Adrenal gland (tissue), 5 donors: ENCODE results near the gene ROR1.

ENCODE experiments used
- CTCF ChIP-seq, 6 experiments: fragments of 450-650 bp in 4 of 6; fragments of 200-600 bp in 2 of 6; sonication (generic) in 1 of 6; IDR thresholded peaks; 1 replicate in 5 of 6; 2 replicates in 1 of 6; pipeline versions ENCODE4 v1.5.1 to v1.8.0; 2016 to 2021; ENCODE audit warnings: antibody characterized with exemption in 6 of 6, mild to moderate bottlenecking in 2 of 6, moderate library complexity in 1 of 6
- POLR2A ChIP-seq, 2 donors: fragments of 450-650 bp; IDR thresholded peaks; one replicate each; pipeline ENCODE4 v1.6.1; 2017; ENCODE audit warnings: antibody characterized with exemption in 2 of 2, mild to moderate bottlenecking in 2 of 2, moderate library complexity in 1 of 2
- donor health status: DM: no; HTN: no; CAD: no.

DNA sequence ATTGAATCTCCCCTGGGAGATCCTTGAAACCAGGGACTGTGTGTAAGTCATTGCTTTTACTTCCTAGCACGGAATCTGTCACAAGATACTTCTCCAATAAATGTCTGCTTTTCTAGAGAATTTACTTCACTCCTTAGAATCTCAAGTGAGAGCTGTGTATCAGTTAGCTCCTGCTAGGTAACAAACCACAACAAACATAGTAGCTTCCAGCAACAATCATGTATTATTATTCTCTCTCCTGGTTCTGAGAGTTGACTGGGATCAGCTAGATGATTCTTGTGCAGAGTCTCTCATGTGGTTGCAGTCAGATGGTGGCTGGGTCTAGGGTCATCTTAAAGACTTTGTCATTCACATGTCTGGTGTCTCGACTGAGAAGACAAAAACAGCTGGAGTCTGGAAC is 262.7 kb downstream of the ROR1 start:
- TF ChIP-seq CTCF (IDR thresholded peaks at IDR 0.05) (no peak), POLR2A (IDR thresholded peaks at IDR 0.05) (no peak)
